Activated CD4-positive, alpha-beta T cell treated with anti-CD3 and anti-CD28 coated beads, Interleukin-2, amount 50 U/mL, for 48 hours (primary cell): ENCODE data around the gene FBXL17.

ENCODE experiments used
- DNase-seq, 2 experiments: peaks; one replicate each; pipeline ENCODE4 v3.0.0-alpha.2; 2020

The FBXL17 gene

GRCh38 chr5:108145351-108145750 lies 236.5 kb downstream of the FBXL17 start:
- DNase-seq: no peak

- no peak for DNase-seq
Observed at GRCh38 chr5:108144332-108144731, 237.6 kb downstream of the FBXL17 start.

GRCh38 chr5:108143581-108143980 lies 238.3 kb downstream of the FBXL17 start:
- no peak for DNase-seq

- DNase-seq: no peak
Observed at GRCh38 chr5:108141676-108142075, 240.2 kb downstream of the FBXL17 start.

GRCh38 chr5:108136493-108136892 lies 245.4 kb downstream of the FBXL17 start:
- no peak for DNase-seq

- DNase-seq: no peak
Observed at GRCh38 chr5:108129129-108129528, 252.8 kb downstream of the FBXL17 start.

- DNase-seq: no peak
Observed at GRCh38 chr5:108125771-108126511, 256.0 kb downstream of the FBXL17 start.

- no peak for DNase-seq
Observed at GRCh38 chr5:108124596-108124995, 257.3 kb downstream of the FBXL17 start.

GRCh38 chr5:108122702-108123101 lies 259.2 kb downstream of the FBXL17 start:
- DNase-seq: no peak

- no peak for DNase-seq
Observed at GRCh38 chr5:108118813-108119514, 262.9 kb downstream of the FBXL17 start.

GRCh38 chr5:108115673-108116072 lies 266.2 kb downstream of the FBXL17 start:
- DNase-seq: no peak

- no peak for DNase-seq
Observed at GRCh38 chr5:108113950-108114349, 267.9 kb downstream of the FBXL17 start.

- no peak for DNase-seq
Observed at GRCh38 chr5:108111736-108112135, 270.2 kb downstream of the FBXL17 start.

GRCh38 chr5:108109059-108109458 lies 272.8 kb downstream of the FBXL17 start:
- no peak for DNase-seq

- DNase-seq: no peak
Observed at GRCh38 chr5:108104448-108104847, 277.4 kb downstream of the FBXL17 start.

- DNase-seq: no peak
Observed at GRCh38 chr5:108102463-108102862, 279.4 kb downstream of the FBXL17 start.

- no peak for DNase-seq
Observed at GRCh38 chr5:108101821-108102220, 280.1 kb downstream of the FBXL17 start.

GRCh38 chr5:108101130-108101529 lies 280.8 kb downstream of the FBXL17 start:
- DNase-seq: no peak

GRCh38 chr5:108094800-108095199 lies 287.1 kb downstream of the FBXL17 start:
- no peak for DNase-seq

- DNase-seq: no peak
Observed at GRCh38 chr5:108093186-108093585, 288.7 kb downstream of the FBXL17 start.

GRCh38 chr5:108090946-108091345 lies 291.0 kb downstream of the FBXL17 start:
- DNase-seq: no peak

- no peak for DNase-seq
Observed at GRCh38 chr5:108084105-108084504, 297.8 kb downstream of the FBXL17 start.

GRCh38 chr5:108083232-108083631 lies 298.7 kb downstream of the FBXL17 start:
- no peak for DNase-seq

GRCh38 chr5:108081707-108082106 lies 300.2 kb downstream of the FBXL17 start:
- no peak for DNase-seq

- DNase-seq: no peak
Observed at GRCh38 chr5:108079753-108080152, 302.1 kb downstream of the FBXL17 start.
